T47D (cell line): ENCODE data around the gene CRADD.
"Not testable (repeated sequence)": the region's sequence is repeated elsewhere in the genome, so short reads cannot be mapped to it uniquely, and the experiment has no call there.

ENCODE experiments used
- DNase-seq, 2 experiments: peaks; one replicate each; pipeline versions ENCODE4 v3.0.0 to v3.0.0-alpha.2; 2011 to 2012; ENCODE audit warnings: low read depth in 1 of 2, low spot score in 1 of 2
- JUND ChIP-seq: IDR thresholded peaks from 2 replicates; pipeline ENCODE4 v1.6.1; 2012; ENCODE audit warnings: low read depth
- in situ Hi-C: cut with HindIII; loops from 2 replicates; pipeline ENCODE4 v1.10.0; 2016; ENCODE audit warnings: low sequenced_read_pairs, low pct_unique_long_range_greater_than_20kb

CRADD gene

DNA sequence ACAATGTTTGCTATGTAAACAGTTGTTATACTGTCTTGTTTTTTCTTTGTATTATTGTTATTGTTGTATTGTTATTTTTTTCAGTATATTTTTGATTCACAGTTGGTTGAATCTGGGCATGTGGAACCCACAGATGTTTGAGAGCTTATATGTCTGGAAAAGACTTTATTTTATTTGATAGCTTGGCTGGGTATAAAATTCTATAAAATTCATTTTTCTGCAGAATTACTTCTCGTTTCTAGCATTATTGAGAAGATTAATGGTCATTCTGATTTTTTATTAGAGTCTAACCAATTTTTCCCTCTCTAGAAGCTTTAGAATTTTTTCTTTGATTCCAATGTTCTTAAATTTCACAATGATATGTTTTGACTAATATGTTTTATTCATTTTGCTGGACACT lies 188.6 kb downstream of the CRADD start:
- no peak for TF ChIP-seq JUND
- no peak for DNase-seq
- in situ Hi-C loops = no loop called here

DNA sequence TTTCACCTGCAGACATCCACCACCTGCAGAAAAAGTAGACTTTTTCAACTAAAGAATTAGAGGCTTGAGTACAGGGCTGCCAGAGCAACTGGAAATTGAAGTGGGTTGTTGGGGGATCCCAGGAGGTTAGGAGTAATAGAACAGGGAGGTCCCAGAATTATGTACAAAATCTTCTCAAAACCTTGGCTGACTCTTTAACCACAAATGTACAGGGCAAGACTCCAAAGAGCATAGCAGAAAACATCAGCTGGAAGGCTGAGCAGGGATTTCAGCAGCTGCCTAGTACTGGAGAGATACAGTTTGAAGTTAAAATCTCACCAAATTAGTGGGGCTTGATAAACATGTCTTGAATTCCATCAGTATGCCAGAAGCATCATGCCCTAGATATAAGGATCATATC lies 191.6 kb downstream of the CRADD start:
- in situ Hi-C loops = no loop called here
- TF ChIP-seq JUND = no peak
- DNase-seq = no peak

DNA sequence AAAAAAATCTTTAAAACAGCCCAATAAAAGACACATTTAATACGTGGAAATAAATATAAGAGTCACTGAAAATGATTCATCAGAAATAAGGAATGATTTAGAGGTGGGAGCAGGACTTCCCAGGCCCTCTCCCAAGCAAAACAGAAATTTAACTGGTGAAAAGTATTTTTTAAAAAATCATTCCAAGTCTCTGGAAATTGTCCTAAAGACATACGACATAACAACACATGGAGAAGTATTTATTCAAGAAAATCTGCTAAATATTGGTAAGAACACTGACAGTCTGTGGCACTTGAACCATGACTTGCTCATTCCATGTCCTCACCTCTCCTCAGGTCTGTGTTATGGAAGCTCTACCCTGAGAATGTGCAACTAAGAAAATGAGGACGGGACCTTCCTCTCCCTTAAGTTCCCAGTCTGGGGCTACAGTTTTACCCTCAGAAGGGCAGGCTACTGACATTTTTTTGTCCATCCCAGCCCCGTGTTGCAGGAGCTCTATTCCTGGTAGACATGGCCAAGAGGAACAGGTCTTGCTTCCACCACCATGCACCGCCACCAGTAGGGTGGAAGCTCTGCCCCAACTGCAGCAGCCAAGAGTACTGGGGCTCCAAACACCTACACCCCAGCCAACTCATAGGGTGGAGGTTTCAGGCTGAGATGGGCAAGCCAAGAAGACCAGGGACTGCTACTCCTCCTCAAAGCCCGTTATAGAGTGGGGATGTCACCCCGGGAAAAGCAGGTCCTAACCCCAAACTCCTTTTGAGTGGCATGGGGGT lies 193.0 kb downstream of the CRADD start:
- no peak for DNase-seq
- in situ Hi-C loops = no loop called here
- TF ChIP-seq JUND = no peak

DNA sequence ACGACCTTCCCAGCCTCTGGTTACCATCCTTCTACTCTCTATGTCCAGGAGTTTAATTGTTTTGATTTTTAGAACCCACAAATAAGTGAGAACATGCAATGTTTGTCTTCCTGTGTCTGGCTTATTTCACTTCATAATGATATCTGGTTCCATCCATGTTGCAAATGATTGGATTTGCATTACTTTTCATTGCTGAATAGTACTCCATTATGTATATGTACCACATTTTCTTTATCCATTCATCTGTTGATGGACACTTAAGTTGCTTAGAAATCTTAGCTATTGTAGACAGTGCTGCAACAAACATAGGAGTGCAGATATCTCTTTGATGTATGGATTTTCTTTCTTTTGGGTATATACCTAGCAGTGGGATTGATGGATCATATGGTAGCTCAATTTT lies 194.4 kb downstream of the CRADD start:
- in situ Hi-C loops, DNase-seq: not testable (repeated sequence)

DNA sequence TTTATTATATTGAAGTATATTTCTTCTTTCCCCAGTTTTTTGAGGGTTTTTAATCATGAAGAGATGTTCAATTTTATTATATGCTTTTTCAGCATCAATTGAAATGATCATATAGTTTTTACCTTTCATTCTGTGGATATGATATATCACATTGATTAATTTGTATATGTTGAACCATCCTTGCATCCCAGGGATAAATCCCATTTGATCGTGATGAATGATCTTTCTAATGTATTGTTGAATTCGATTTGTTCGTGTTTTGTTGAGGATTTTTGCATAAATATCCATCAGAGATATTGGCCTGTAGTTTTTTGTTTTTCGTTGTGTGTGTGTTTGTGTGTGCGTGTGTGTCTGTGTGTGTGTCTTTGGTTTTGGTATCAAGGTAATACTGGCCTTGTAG lies 196.4 kb downstream of the CRADD start:
- in situ Hi-C loops = no loop called here
- no peak for TF ChIP-seq JUND
- DNase-seq = no peak

DNA sequence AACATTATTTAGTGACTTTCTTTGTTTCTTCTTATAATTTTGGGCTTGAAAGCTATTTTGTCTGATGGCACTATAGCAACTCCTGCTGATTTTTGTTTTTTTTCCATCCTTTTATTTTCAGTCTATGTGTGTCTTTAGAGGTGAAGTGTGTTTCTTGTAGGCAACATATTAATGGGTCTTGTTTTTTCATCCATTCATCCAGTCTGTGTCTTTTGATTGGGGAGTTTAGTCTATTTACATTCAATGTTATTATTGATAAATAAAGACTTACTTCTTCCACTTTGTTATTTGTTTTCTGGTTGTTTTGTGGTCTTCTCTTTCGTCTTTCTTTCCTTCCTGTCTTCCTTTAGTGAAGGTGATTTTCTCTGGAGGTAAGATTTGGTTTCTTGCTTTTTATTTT lies 198.0 kb downstream of the CRADD start:
- no peak for DNase-seq
- in situ Hi-C loops = no loop called here
- TF ChIP-seq JUND = no peak

DNA sequence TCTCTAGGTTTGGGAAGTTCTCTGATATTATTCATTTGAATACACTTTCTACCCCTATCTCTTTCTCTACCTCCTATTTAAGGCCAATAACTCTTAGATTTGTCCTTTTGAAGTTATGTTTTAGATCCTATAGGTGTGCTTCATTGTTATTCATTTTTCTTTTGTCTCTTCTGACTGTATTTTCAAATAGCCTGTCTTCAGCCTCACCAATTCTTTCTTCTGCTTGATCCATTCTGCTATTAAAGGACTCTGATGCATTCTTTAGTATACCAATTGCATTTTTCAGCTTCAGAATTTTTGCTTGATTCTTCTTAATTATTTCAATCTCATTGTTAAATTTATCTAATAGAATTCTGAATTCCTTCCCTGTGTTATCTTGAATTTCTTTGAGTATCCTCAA lies 199.2 kb downstream of the CRADD start:
- no peak for DNase-seq
- in situ Hi-C loops = no loop called here
- TF ChIP-seq JUND = no peak

DNA sequence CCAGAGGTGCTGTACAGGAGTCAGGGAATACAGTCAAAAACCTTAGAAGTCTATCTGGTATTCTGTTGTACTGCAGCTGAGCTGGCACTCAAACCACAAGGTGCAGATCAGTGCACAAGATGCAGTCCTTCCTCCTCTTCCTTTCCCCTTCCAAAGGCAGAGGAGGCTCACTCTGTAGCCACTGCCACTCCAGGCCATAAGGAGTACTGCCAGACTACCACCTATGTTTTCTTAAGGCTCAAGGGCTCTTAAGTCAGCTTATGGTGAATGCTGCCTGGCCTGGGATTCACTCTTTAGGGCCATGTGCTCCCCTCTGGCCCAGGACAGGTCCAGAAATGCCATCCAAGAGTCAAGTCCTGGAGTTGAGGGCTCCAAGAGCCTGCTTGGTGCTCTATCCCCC lies 200.3 kb downstream of the CRADD start:
- in situ Hi-C loops = no loop called here
- peak in 1 of 2 experiments; percentile 42 for DNase-seq
- no peak for TF ChIP-seq JUND

DNA sequence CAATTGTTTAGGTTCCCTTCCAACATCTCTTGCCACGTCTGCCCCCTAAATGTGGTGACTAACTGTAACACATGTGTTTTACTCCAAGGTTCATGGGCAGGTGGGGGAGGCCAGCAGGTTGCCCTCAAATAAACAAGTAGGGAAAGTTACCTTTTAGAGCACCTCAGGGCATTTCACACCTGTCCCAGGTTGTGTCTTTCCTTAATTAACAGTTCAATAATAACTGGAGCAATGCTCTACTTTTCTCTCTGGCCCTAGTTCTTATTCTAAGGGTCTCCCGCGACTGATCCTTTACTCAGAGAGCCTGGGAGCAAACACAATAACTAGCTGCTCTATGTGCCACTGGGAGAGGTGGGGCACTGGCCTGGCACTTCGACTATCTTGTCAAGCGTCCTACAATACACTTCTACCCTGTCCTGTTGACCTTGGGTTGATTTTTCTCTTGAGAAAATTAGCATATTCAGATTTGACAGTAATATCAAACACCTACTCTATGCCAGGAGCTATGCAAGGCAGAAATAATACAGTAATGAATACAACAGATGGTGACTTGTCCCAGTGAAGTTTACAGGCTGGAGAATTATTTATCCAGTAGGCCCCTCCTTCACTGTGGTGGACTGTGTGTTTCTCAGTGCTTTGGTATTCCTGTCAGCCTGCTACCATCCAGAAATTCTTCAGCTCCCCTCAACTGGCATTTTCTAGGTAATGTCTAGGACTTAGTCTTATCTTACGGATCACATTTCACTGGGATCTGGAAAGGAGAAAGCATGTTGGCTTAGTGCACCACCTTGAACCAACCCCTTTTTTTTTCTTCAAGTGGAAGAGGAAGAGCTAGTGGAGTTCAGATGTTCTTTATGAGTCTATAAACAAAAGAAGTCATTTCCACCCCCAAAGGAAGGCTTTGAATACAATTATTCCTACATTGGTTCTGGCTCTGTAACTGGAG lies 202.6 kb downstream of the CRADD start:
- in situ Hi-C loops = no loop called here
- DNase-seq = no peak
- no peak for TF ChIP-seq JUND

DNA sequence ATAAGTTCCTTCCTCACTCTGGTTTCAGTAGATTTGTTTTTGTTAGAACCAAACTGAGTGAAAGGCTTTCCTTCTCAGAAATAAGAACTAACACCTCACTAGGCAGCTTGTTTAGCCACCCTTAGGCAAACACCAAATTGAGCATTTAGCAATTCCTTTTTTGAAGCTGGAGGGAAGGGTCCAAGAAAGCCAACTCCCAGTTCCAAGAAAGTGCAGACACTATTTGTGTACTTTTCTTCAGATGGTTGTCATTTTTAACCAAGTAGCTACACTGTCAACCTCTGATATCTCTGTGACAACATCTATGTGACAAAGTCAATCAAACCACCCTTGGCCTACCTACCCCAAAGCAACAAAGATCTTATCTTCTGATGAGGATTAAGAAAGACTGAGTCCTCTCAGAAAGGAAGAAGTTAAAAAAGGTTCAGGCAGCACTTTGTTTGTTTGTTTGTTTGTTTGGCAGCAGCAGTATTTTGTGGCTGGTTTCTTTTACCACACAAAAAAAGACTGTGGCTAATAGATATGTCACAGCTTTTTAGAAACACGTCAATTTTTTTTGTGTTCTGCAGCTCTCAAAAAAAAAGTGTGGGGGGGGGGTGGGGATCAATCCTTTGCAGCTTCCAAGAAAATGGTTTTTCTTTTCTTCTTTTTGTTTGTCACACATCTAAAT lies 203.8 kb downstream of the CRADD start:
- in situ Hi-C loops = no loop called here
- no peak for DNase-seq
- no peak for TF ChIP-seq JUND

DNA sequence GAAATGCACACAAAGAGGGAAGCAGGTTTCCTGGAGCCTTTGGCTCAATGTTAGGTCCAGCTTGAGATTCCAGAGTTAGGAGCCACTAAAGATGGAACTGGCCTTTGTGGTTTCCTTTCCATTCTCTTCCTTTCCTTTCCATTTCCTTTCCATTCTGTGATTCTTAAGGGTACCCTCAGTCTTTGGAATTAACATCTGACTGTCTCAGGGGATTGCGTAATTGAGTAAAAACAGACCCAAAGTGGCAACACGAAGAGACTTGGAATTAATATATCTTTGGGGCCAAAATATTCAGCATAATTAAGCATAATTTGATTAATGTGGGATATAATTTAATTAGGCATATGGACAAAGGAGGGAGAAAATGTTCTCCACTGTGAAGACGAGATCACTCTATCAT lies 205.6 kb downstream of the CRADD start:
- TF ChIP-seq JUND = no peak
- DNase-seq = no peak
- in situ Hi-C loops = no loop called here

DNA sequence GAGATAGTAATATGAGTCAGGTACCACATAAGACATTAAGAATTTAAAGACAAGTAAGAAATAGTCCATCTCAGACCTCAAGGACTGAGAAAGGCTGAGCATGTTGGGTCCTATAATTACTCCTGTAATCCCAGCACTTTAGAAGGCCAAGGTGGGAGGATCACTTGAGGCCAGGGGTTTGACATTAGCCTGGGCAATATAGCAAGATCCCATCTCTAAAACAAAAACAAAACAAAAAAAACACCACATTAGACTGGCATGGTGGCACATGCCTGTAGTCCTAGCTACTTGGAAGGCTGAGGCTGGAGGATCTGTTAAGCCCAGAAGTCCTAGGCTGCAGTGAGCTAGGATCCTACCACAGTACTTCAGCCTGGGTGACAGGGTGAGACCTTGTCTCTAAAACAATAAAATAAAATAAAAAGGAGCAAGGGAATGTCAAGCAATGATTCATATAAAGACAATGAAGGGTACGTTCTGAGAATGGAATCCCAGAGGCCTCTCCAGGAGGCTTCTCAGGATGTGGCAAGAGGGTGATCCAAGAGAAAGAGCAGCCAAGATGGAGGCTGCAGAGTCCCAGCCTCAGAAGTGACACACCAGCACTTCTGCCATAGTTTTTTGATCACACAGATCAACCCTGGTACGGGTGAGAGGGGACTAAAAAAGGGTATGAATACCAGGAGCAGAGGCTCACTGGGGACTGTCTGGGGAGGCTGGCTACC lies 206.4 kb downstream of the CRADD start:
- TF ChIP-seq JUND = no peak
- DNase-seq = no peak
- in situ Hi-C loops = no loop called here
